ENCODE measurements around the gene TRAF2.
"Not testable (repeated sequence)": the region's sequence is repeated elsewhere in the genome, so short reads cannot be mapped to it uniquely, and the experiment has no call there.

DNA sequence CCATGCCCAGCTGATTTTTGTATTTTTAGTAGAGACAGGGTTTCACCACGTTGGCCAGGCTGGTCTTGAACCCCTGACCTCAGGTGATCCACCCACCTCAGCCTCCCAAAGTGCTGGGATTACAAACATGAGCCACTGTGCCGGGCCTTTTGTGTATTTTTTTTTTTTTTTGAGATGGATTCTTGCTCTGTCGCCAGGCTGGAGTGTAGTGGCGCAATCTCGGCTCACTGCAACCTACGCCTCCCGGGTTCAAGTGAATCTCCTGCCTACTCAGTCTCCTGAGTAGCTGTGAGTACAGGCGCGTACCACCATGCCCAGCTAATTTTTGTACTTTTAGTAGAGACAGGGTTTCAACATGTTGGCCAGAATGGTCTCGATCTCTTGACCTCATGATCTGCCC is 2.6 kb upstream of the TRAF2 start:
- not testable (repeated sequence) for TF ChIP-seq POLR2AphosphoS5 (IDR thresholded peaks at IDR 0.05; ENCODE audit: low read depth, low read length); TAF1 (IDR thresholded peaks at IDR 0.05; ENCODE audit: borderline replicate concordance, low read depth, low read length)

Measured in GM12892 (cell line).